HG03108 (cell line): Measurements from ENCODE around the gene ZNF93.
"Not testable (repeated sequence)": the region's sequence is repeated elsewhere in the genome, so short reads cannot be mapped to it uniquely, and the experiment has no call there.

Experiments used
- ATAC-seq: cut with Tn5 transposase; IDR thresholded peaks from one replicate; pipeline ENCODE4 v1.9.1; 2021; ENCODE audit warnings: moderate library complexity; ENCODE audit not compliant: unreplicated experiment

ZNF93 gene

DNA sequence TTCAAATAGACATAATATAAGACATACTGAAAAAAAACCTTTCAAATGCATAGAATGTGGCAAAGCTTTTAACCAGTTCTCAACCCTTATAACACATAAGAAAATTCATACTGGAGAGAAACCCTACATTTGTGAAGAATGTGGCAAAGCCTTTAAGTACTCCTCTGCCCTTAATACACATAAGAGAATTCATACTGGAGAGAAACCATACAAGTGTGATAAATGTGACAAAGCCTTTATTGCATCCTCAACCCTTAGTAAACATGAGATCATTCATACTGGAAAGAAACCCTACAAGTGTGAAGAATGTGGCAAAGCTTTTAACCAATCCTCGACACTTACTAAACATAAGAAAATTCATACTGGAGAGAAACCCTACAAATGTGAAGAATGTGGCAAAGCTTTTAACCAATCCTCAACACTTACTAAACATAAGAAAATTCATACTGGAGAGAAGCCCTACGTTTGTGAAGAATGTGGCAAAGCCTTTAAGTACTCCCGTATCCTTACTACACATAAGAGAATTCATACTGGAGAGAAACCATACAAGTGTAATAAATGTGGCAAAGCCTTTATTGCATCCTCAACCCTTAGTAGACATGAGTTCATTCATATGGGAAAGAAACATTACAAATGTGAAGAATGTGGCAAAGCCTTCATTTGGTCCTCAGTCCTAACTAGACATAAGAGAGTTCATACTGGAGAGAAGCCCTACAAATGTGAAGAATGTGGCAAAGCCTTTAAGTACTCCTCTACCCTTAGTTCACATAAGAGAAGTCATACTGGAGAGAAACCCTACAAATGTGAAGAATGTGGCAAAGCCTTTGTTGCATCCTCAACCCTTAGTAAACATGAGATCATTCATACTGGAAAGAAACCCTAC is 32.9 kb downstream of the ZNF93 start:
- ATAC-seq, result not testable (repeated sequence)

DNA sequence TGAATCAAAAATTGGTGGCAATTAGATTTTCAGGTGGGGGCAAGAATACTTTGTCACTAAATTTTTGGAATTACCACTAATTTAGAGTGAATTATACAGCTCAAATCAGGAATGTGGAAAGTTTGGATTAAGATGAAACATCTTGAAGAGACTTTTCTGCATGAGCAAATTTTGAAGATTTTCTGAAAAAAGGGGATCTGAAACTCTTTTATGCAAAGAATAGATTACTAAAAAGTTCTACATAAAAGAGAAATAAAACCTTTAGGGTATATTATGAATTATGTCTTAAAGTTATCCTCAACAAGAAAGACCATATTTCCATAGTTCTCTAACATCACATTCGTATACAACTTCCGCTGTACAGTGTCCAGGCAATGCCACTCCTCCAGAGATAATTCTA is 36.7 kb downstream of the ZNF93 start:
- ATAC-seq, result no peak

DNA sequence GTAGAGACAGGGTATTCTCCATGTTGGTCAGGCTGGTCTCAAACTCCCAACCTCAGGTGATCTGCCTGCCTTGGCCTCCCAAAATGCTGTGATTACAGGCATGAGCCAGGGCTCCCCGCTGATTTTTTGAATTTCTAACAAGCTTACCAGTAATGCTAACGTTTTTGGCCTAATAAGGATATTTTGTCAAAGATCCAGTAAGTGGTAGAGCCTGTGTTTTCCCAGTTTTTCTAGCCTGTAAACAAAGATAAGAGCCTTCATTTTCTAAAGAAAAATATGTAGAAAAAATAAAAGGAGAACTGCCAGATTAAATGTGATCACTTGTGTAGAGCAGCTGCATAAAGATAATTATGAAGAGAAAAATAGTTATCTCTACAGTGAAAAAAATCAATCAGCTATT is 37.7 kb downstream of the ZNF93 start:
- ATAC-seq, result no peak

DNA sequence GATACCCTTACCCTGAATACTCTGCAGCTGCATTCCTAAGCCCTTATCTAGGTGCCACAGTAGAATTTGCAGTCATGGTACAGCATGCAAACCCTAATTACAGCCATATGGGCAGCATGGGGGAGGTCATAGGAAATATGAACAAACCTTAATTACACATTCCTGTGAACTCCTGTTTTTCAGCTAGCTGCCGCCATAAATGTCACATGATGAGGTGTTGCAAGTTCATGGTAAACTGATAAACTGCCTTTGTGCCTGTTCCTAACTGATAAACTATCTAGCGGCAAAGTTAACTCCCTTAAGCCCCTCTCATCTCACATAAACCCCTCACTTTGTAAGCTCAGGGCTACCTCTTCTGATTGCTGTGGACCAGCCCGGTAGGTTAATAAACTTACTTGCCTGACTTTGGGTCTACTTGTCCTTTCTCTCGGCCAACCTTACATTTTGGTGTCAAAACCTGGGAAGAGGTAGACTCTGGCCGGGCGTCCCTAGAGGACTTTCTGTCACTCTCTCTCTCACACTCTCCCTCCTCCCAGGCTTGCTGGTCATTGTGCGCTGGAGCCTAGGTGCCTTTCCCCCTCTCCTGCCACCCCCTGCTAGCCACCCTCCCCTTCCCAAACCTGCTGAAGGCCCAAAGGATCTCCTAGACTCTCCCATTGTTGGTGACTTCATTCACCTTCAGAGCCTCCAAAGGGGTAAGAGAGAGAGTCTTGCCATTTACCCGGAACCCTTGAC is 43.3 kb downstream of the ZNF93 start:
- ATAC-seq, result no peak

DNA sequence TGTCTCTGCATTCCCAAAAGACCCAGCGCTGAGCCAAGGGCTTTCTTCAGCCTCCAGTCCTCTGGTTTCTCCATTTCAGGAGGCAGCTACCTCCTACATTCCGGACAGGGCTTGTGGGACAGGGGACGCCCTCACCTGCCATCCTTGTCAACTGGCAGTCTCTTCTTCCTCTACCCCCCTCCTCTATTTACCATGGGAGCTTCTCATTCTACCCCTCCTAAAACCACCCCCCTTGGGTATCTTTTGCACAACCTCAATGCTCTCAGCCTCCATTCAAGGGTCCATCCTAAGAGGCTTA is 43.8 kb downstream of the ZNF93 start:
- no peak for ATAC-seq

DNA sequence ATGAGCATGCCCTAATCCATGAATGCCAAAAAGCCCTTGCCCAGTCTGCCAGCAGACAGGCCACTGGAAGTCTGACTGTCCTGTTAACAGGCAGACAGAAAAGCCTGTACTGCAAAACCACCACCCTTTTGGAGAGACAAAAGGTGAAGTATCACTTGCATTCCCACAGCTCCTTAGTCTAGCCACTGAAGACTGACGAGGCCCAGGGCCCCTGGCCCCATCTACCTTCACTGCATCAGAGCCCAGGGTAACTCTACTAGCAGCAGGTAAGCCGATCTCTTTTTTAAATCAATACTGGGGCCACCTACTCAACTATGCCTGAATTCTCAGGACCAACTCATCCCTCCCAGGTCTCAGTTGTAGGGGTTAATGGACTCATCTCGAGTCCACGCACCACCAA is 45.5 kb downstream of the ZNF93 start:
- ATAC-seq, result no peak

DNA sequence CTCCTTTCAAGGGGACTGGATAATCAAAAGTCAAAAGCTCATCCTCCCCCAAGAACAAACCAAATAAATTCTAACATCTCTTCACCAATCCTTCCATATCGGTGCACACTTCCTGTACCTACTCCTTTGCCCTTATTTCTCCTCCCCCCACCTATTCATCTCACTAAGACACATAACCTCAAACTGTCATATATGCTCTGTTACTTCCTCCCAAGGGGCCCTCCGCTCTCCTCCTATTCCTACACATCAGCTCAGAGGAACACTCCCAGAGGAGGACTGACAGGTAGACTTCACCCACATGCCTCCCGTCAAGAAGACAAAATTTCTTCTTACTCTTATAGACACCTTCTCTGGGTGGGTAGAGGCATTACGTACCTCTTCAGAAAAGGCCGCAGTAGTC is 48.1 kb downstream of the ZNF93 start:
- no peak for ATAC-seq

DNA sequence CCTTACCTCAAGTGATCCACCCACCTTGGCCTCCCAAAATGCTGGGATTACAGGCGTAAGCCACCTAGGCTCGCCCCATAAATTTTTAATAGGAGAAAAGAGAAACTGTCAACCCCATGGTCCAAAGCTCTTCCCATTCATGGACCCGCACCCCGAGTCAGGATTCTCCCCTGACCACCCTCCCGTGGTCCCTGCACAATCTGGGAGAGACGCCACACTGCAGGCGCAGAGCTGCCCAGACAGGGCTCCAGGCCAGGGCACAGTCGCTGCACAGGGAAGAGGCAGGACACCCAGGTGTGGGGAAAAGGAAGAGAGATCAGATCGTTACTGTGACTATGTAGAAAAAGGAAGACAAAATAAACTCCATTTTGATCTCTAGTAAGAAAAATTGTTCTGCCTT is 54.5 kb downstream of the ZNF93 start:
- no peak for ATAC-seq

DNA sequence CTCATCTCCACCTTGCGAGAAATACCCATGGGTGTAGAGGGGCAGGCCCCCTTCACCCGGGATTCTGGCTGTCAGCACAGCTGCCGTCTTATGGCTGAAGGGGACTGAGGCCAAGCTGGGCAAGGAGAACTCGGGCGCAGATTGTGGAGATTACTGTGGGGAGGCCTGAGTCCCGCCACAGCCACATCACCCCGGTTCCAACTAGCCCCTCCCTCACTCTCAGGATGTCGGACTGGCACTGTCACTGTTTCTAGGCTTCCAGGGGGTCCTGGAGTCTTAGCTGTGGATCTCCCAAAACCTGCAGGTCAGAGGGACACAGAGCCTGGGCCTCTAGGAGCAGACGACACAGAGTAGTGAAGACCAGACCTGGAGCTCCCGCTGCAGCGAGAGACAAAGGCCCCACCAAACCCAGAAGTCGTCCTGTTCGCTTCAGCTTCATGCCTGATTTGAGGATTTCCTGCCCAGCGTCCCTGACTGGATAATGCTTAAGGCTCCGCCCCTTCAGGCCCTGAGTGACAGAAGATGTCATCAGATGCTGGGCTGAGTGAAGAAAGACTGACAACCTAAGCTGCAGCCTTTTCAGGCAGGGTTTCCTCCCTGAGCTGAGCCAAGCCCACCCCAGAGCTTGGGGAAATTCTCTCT is 55.8 kb downstream of the ZNF93 start:
- ATAC-seq, result no peak

DNA sequence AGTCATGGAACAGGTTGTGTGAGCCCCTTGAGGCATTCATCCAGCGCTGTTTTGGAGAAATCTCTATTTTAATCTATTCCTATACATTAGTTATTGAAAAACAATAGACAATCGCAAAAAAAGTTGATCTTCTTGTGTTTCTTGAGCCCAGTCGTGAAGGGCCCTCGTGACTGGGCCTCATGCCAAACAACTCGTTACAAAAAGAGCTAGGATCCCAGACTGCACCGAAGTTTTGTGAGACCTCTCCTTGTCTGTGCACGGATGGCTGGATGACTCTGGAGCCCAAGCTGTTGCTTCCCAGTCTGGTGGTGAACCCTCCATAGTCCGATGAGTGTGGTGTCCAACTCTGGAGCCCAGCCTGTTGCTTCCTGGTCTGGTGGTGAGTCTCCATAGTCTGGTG is 57.0 kb downstream of the ZNF93 start:
- not testable (repeated sequence) for ATAC-seq

DNA sequence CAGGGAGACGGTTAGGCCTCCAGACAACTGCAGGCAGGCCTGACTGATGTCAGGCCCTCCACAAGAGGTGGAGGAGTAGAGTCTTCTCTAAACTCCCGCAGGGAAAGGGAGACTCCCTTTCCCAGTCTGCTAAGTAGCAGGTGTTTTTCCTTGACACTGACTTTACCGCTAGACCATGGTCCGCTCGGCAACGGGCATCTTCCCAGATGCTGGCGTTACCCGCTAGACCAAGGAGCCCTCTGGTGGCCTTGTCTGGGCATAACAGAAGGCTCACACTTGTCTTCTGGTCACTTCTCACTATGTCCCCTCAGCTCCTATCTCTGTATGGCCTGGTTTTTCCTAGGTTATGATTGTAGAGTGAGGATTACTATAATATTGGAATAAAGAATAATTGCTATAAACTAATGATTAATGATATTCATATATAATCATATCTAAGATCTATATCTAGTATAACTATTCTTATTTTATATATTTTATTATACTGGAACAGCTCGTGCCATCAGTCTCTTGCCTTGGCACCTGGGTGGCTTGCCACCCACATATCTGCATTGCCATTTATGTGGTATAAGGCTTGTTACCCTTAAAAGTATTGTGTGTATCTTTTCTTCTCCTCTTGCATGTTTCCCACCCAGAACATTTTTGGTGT is 58.5 kb downstream of the ZNF93 start:
- ATAC-seq, result not testable (repeated sequence)

DNA sequence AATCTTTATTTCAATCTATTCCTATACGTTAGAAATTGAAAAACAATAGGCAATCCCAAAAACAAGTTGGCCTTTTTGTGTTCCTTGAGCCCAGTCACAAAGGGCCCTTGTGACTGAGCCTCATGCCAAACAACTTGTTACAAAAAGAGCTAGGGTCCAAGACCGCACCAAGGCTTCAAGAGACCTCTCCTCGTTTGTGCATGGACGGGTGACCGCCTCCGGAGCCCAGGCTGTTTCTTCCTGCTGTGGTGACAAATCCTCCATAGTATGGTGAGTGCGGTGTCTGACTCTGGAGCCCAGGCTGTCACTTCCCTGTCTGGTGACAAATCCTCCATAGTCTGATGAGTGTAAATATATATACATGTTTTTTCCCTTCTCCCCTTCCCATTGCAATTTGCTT is 63.7 kb downstream of the ZNF93 start:
- no peak for ATAC-seq

DNA sequence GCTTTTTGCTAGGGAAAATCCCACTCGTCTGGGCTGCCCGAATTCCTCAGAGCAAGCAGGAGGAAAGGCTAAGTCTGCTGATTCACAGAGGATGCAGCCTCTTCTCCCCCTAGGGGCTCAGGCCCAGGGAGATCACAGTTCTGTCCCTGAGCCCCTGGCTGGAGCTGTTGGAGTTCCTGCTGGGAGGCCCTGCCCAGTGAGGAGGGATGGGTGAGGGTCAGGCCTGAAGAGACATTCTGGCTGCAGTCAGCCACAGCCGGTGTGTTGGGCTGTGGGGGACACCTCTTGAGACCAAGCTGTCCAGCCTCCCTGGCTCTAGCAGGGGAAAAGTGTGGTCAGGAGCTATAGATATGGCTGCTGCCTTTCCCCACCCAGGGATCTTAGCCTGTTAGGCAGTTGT is 65.4 kb downstream of the ZNF93 start:
- ATAC-seq, result not testable (repeated sequence)

DNA sequence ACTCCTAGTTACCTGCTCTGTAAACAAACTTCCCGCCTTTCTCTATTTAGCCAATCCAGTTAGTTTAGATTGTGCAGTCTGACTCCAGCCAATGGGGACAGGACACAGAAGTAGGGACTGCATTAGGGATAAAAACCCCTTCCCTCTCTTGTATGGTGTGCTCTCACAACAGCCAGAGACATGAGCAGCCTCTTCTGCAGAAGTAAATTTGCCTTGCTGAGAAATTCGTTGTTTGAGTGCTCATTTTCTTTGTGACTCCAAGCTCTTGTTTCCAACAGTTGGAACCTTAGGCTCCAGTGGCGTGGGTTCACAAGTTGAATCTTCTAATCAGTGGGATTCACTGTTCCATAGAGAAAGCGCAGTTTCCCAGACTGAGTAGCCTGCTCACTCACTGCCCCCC is 66.1 kb downstream of the ZNF93 start:
- ATAC-seq, result no peak
